CD14-positive monocyte (primary cell): ENCODE measurements around the gene ESD. TPM values are rescaled to one million over a fixed set of nuclear protein-coding genes. Genes with fewer than 3 reads are reported as not detected.

ENCODE experiments used
- DNase-seq, 3 donors: peaks; one replicate each; pipeline ENCODE4 v3.0.0-alpha.2; 2011 to 2022
- H2AFZ ChIP-seq: 2 replicates; pipeline ENCODE4 v1.6.0; 2012; ENCODE audit warnings: mild to moderate bottlenecking, low read depth, low read length, inconsistent platforms; ENCODE audit not compliant: insufficient read depth, poor library complexity, severe bottlenecking
- H3K27ac ChIP-seq, 2 donors: 1 replicate in 1 of 2; 2 replicates in 1 of 2; pipeline ENCODE4 v1.5.1; 2012 to 2013; ENCODE audit warnings: low read length in 2 of 2, control low read depth in 1 of 2, inconsistent platforms in 1 of 2, low read depth in 1 of 2, mild to moderate bottlenecking in 1 of 2
- H3K27me3 ChIP-seq, 2 donors: one replicate each; pipeline versions ENCODE4 v1.6.0 to v1.6.1; 2011 to 2013; ENCODE audit warnings: low read length in 2 of 2; ENCODE audit not compliant: control insufficient read depth in 2 of 2, insufficient read depth in 2 of 2
- H3K36me3 ChIP-seq, 2 donors: replicated peaks in 1 of 2; 1 replicate in 1 of 2; 2 replicates in 1 of 2; pipeline versions ENCODE4 v1.5.1 to v1.6.1; 2012 to 2013; ENCODE audit warnings: low read length in 2 of 2, control low read depth in 1 of 2, inconsistent platforms in 1 of 2, mild to moderate bottlenecking in 1 of 2; ENCODE audit not compliant: insufficient read depth in 2 of 2, control insufficient read depth in 1 of 2
- H3K4me1 ChIP-seq, 2 donors: 1 replicate in 1 of 2; 2 replicates in 1 of 2; pipeline versions ENCODE4 v1.5.1 to v1.6.1; 2012 to 2013; ENCODE audit warnings: low read length in 2 of 2, control low read depth in 1 of 2, inconsistent platforms in 1 of 2, mild to moderate bottlenecking in 1 of 2, moderate library complexity in 1 of 2; ENCODE audit not compliant: insufficient read depth in 2 of 2, control insufficient read depth in 1 of 2
- H3K4me2 ChIP-seq: replicated peaks from 2 replicates; pipeline ENCODE3; 2012; ENCODE audit warnings: low read length, moderate library complexity, mild to moderate bottlenecking; ENCODE audit not compliant: poor library complexity, severe bottlenecking; ENCODE audit errors: extremely low read depth
- H3K4me3 ChIP-seq, 3 experiments: fragments of 200-600 bp in 1 of 3; sonication (generic) in 1 of 3; replicated peaks in 1 of 3; 1 replicate in 2 of 3; 2 replicates in 1 of 3; pipeline ENCODE4 v1.5.1; 2011 to 2013; ENCODE audit warnings: low read length in 3 of 3, mild to moderate bottlenecking in 3 of 3, control low read depth in 2 of 3, low read depth in 2 of 3, inconsistent platforms in 1 of 3, moderate library complexity in 1 of 3
- H3K79me2 ChIP-seq: 2 replicates; pipeline ENCODE4 v1.6.0; 2012; ENCODE audit warnings: mild to moderate bottlenecking, control low read depth, inconsistent platforms, low read length, moderate library complexity; ENCODE audit not compliant: insufficient read depth
- H3K9ac ChIP-seq: 2 replicates; pipeline ENCODE4 v1.6.0; 2017; ENCODE audit warnings: low read length, mild to moderate bottlenecking; ENCODE audit not compliant: insufficient read depth, poor library complexity, severe bottlenecking
- H3K9me3 ChIP-seq, 2 donors: replicated peaks in 1 of 2; 1 replicate in 1 of 2; 2 replicates in 1 of 2; pipeline versions ENCODE4 v1.5.1 to v1.6.1; 2012 to 2013; ENCODE audit warnings: low read length in 2 of 2, control low read depth in 1 of 2; ENCODE audit not compliant: control insufficient read depth in 1 of 2, insufficient read depth in 1 of 2
- H4K20me1 ChIP-seq: 2 replicates; pipeline ENCODE4 v1.6.0; 2012; ENCODE audit warnings: mild to moderate bottlenecking, low read length, control low read depth, moderate library complexity; ENCODE audit not compliant: insufficient read depth
- H3K27ac Mint-ChIP-seq, 7 donors: one replicate each; pipeline ENCODE4 v1.8.0; 2020; ENCODE audit warnings: mild to moderate bottlenecking in 7 of 7, mixed read lengths in 7 of 7, moderate library complexity in 6 of 7, inconsistent platforms in 2 of 7
- H3K27me3 Mint-ChIP-seq, 3 donors: one replicate each; pipeline ENCODE4 v1.8.0; 2021 to 2022; ENCODE audit warnings: low read depth in 3 of 3, mild to moderate bottlenecking in 3 of 3, mixed read lengths in 3 of 3, moderate library complexity in 3 of 3, inconsistent platforms in 1 of 3
- H3K36me3 Mint-ChIP-seq, 2 donors: one replicate each; pipeline ENCODE4 v1.8.0; 2020; ENCODE audit warnings: mixed read lengths in 2 of 2, inconsistent platforms in 1 of 2, mild to moderate bottlenecking in 1 of 2
- H3K4me1 Mint-ChIP-seq: one replicate; pipeline ENCODE4 v1.8.0; 2020; ENCODE audit warnings: mild to moderate bottlenecking, mixed read lengths
- H3K4me3 Mint-ChIP-seq, 2 donors: one replicate each; pipeline ENCODE4 v1.8.0; 2020; ENCODE audit warnings: mild to moderate bottlenecking in 2 of 2, mixed read lengths in 2 of 2, moderate library complexity in 1 of 2
- H3K9me3 Mint-ChIP-seq, 7 donors: one replicate each; pipeline ENCODE4 v1.8.0; 2020 to 2022; ENCODE audit warnings: mixed read lengths in 7 of 7, mild to moderate bottlenecking in 6 of 7, moderate library complexity in 6 of 7, inconsistent platforms in 2 of 7
- WGBS: methylation state at CpG from one replicate; pipeline ENCODE4 v1.1.5; 2013; ENCODE audit warnings: missing lambda C conversion rate; ENCODE audit not compliant: insufficient coverage; 5-methylcytosine and 5-hydroxymethylcytosine counted together
- intact Hi-C, 2 donors: fragments of 100-400 bp; cut with micrococcal nuclease; formaldehyde crosslinking; loops; one replicate each; pipeline versions ENCODE4 v1.15.0 to v1.15.1; 2023
- polyA plus RNA-seq, 3 donors: library from polyadenylated mRNA; depleted of rRNA in 1 of 3; unstranded in 2 of 3; stranded (reverse) in 1 of 3; fragments of 300-500 nt in 2 of 3; fragments of >200 nt in 1 of 3; fragmentation: Illumina TruSeq in 2 of 3; gene quantifications; 1 replicate in 2 of 3; 2 replicates in 1 of 3; pipeline ENCODE4 v1.2.3, GENCODE V29; 2012 to 2021
- TF ChIP-seq, protein P1 (sequence below): fragments of 200-600 bp; IDR thresholded peaks from one replicate; pipeline ENCODE4 v1.8.0; 2022; ENCODE audit warnings: antibody characterized with exemption, mild to moderate bottlenecking

ESD gene
- polyA plus RNA-seq, 3 donors = 46.8 to 147 (median 139) TPM

- WGBS = no CpG with 5 or more reads among the region's 2 CpGs
- Histone ChIP-seq H3K4me3 (no peak overlapping the region), H3K36me3 (peaks cover 93 to 98% of the 10 kb centered on the region in 2 donors), H3K27ac (no peak overlapping the region), H3K79me2 (no peaks in the 10 kb centered on the region), H3K4me1 (no peaks in the 10 kb centered on the region), H4K20me1 (peaks cover 3% of the 10 kb centered on the region), H3K9ac (no peak overlapping the region), H3K9me3 (no peaks in the 10 kb centered on the region), H2AFZ (no peak overlapping the region), H3K27me3 (no peaks in the 10 kb centered on the region), H3K4me2 (no peak overlapping the region)
- intact Hi-C loops = no loop called here
- no peak for DNase-seq
- Mint-ChIP-seq H3K27ac (peak overlapping the region in 1 of 7 donors; percentile 6), H3K4me1 (no peaks in the 10 kb centered on the region), H3K36me3 (peaks cover 59 to 76% of the 10 kb centered on the region in 2 donors), H3K9me3 (no peaks in the 10 kb centered on the region), H3K27me3 (no peaks in the 10 kb centered on the region), H3K4me3 (no peak overlapping the region)
- TF ChIP-seq, protein P1, sequence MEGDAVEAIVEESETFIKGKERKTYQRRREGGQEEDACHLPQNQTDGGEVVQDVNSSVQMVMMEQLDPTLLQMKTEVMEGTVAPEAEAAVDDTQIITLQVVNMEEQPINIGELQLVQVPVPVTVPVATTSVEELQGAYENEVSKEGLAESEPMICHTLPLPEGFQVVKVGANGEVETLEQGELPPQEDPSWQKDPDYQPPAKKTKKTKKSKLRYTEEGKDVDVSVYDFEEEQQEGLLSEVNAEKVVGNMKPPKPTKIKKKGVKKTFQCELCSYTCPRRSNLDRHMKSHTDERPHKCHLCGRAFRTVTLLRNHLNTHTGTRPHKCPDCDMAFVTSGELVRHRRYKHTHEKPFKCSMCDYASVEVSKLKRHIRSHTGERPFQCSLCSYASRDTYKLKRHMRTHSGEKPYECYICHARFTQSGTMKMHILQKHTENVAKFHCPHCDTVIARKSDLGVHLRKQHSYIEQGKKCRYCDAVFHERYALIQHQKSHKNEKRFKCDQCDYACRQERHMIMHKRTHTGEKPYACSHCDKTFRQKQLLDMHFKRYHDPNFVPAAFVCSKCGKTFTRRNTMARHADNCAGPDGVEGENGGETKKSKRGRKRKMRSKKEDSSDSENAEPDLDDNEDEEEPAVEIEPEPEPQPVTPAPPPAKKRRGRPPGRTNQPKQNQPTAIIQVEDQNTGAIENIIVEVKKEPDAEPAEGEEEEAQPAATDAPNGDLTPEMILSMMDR = no peak
These were observed 14.3 kb downstream of the ESD start for GRCh38 chr13:46782691-46783090.

- peaks cover 3% of the 10 kb centered on the region for H4K20me1 ChIP-seq
- H3K9me3 ChIP-seq = no peaks in the 10 kb centered on the region
- H2AFZ ChIP-seq = no peak overlapping the region
- no CpG with 5 or more reads among the region's 1 CpG for WGBS
- H3K4me1 ChIP-seq = no peaks in the 10 kb centered on the region
- no peaks in the 10 kb centered on the region for H3K27me3 Mint-ChIP-seq
- no peak overlapping the region for H3K9ac ChIP-seq
- no peaks in the 10 kb centered on the region for H3K27me3 ChIP-seq
- H3K36me3 Mint-ChIP-seq = peaks cover 61 to 72% of the 10 kb centered on the region in 2 donors
- no peak overlapping the region for H3K4me3 Mint-ChIP-seq
- no peak overlapping the region for H3K27ac ChIP-seq
- H3K4me3 ChIP-seq = no peak overlapping the region
- H3K79me2 ChIP-seq = no peaks in the 10 kb centered on the region
- intact Hi-C loops = no loop called here
- no peak for DNase-seq
- H3K9me3 Mint-ChIP-seq = no peaks in the 10 kb centered on the region
- H3K27ac Mint-ChIP-seq = no peak overlapping the region
- TF ChIP-seq, protein P1 = no peak
- no peak overlapping the region for H3K4me2 ChIP-seq
- H3K36me3 ChIP-seq = peaks cover 96 to 99% of the 10 kb centered on the region in 2 donors
- H3K4me1 Mint-ChIP-seq = no peaks in the 10 kb centered on the region
These were observed 14.9 kb downstream of the ESD start for GRCh38 chr13:46782066-46782465.
